Large intestine (tissue), 3 donors: ENCODE results near the gene SDHAF2. TPM values are rescaled to one million over a fixed set of nuclear protein-coding genes. Genes with fewer than 3 reads are reported as not detected.

ENCODE experiments used
- DNase-seq, 2 donors: peaks; one replicate each; pipeline versions ENCODE4 v3.0.0 to v3.0.0-alpha.2; 2013
- H3K27ac ChIP-seq: one replicate; pipeline ENCODE4 v1.5.1; 2013; ENCODE audit warnings: low read length
- H3K27me3 ChIP-seq: 2 replicates; pipeline ENCODE4 v1.6.1; 2013; ENCODE audit warnings: low read length; ENCODE audit not compliant: control insufficient read depth, insufficient read depth
- H3K36me3 ChIP-seq: 2 replicates; pipeline ENCODE4 v1.6.1; 2013; ENCODE audit warnings: low read length; ENCODE audit not compliant: control insufficient read depth, insufficient read depth
- H3K4me1 ChIP-seq: one replicate; pipeline ENCODE4 v1.6.1; 2013; ENCODE audit warnings: low read length; ENCODE audit not compliant: control insufficient read depth, insufficient read depth
- H3K4me3 ChIP-seq: one replicate; pipeline ENCODE4 v1.5.1; 2013; ENCODE audit warnings: low read length
- H3K9me3 ChIP-seq: one replicate; pipeline ENCODE4 v1.6.1; 2013; ENCODE audit warnings: mild to moderate bottlenecking, low read depth, low read length, moderate library complexity; ENCODE audit not compliant: control insufficient read depth
- WGBS: methylation state at CpG from one replicate; pipeline ENCODE4 v1.1.5; 2013; ENCODE audit warnings: low lambda C conversion rate; ENCODE audit not compliant: insufficient coverage; 5-methylcytosine and 5-hydroxymethylcytosine counted together
- polyA plus RNA-seq: library from polyadenylated mRNA; unstranded; fragments of 120-200 nt; gene quantifications from one replicate; pipeline ENCODE4 v1.2.1, GENCODE V29; 2013

SDHAF2 gene
- polyA plus RNA-seq, 1 donor: 38.1 TPM

GRCh38 chr11:61482513-61482912 is 52.6 kb downstream of the SDHAF2 start:
- H3K4me1 ChIP-seq: peaks cover 10% of the 10 kb centered on the region
- WGBS: no CpG with 5 or more reads among the region's 7 CpGs
- DNase-seq: no peak

GRCh38 chr11:61484541-61484940 is 54.6 kb downstream of the SDHAF2 start:
- no peaks in the 10 kb centered on the region for H3K9me3 ChIP-seq
- no CpG with 5 or more reads among the region's 11 CpGs for WGBS
- no peaks in the 10 kb centered on the region for H3K36me3 ChIP-seq
- no peak for DNase-seq
- H3K4me1 ChIP-seq: peaks cover 19% of the 10 kb centered on the region
- H3K4me3 ChIP-seq: no peak overlapping the region
- no peaks in the 10 kb centered on the region for H3K27me3 ChIP-seq
- H3K27ac ChIP-seq: no peak overlapping the region

More at GRCh38 chr11:61482513-61482912, 52.6 kb downstream of the SDHAF2 start:
- H3K9me3 ChIP-seq: no peaks in the 10 kb centered on the region
- no peaks in the 10 kb centered on the region for H3K27me3 ChIP-seq
- H3K4me3 ChIP-seq: no peak overlapping the region
- no peak overlapping the region for H3K27ac ChIP-seq
- H3K36me3 ChIP-seq: no peaks in the 10 kb centered on the region

GRCh38 chr11:61485080-61485479 is 55.2 kb downstream of the SDHAF2 start:
- H3K36me3 ChIP-seq: no peaks in the 10 kb centered on the region
- H3K4me1 ChIP-seq: peaks cover 25% of the 10 kb centered on the region
- no peaks in the 10 kb centered on the region for H3K27me3 ChIP-seq
- H3K9me3 ChIP-seq: no peaks in the 10 kb centered on the region
- WGBS: no CpG with 5 or more reads among the region's 11 CpGs
- H3K27ac ChIP-seq: no peak overlapping the region
- H3K4me3 ChIP-seq: no peak overlapping the region
- DNase-seq: no peak

- Histone ChIP-seq H3K4me3 (no peak overlapping the region), H3K36me3 (no peaks in the 10 kb centered on the region), H3K4me1 (peaks cover 21% of the 10 kb centered on the region), H3K27me3 (no peaks in the 10 kb centered on the region), H3K9me3 (no peaks in the 10 kb centered on the region), H3K27ac (no peak overlapping the region)
- WGBS: no CpG with 5 or more reads among the region's 6 CpGs
- DNase-seq: no peak
These were observed 56.2 kb downstream of the SDHAF2 start for GRCh38 chr11:61486011-61486620.

GRCh38 chr11:61486779-61487178 is 56.9 kb downstream of the SDHAF2 start:
- no CpG with 5 or more reads among the region's 5 CpGs for WGBS
- no peaks in the 10 kb centered on the region for H3K9me3 ChIP-seq
- H3K27ac ChIP-seq: no peak overlapping the region
- H3K27me3 ChIP-seq: no peaks in the 10 kb centered on the region
- no peaks in the 10 kb centered on the region for H3K36me3 ChIP-seq
- H3K4me3 ChIP-seq: no peak overlapping the region
- peaks cover 21% of the 10 kb centered on the region for H3K4me1 ChIP-seq
- DNase-seq: no peak

- Histone ChIP-seq H3K9me3 (no peaks in the 10 kb centered on the region), H3K4me3 (no peak overlapping the region), H3K27me3 (no peaks in the 10 kb centered on the region), H3K36me3 (no peaks in the 10 kb centered on the region), H3K27ac (no peak overlapping the region), H3K4me1 (peaks cover 21% of the 10 kb centered on the region)
- no peak for DNase-seq
- whole genome bisulfite sequencing: no CpG with 5 or more reads among the region's 4 CpGs
These were observed 57.6 kb downstream of the SDHAF2 start for GRCh38 chr11:61487342-61488025.

GRCh38 chr11:61488651-61489291 is 58.8 kb downstream of the SDHAF2 start:
- H3K27me3 ChIP-seq: no peaks in the 10 kb centered on the region
- WGBS: no CpG with 5 or more reads among the region's 19 CpGs
- no peak overlapping the region for H3K4me3 ChIP-seq

GRCh38 chr11:61489833-61490721 is 60.2 kb downstream of the SDHAF2 start:
- H3K36me3 ChIP-seq: no peaks in the 10 kb centered on the region
- WGBS: no CpG with 5 or more reads among the region's 13 CpGs
- DNase-seq: no peak
- H3K27me3 ChIP-seq: no peaks in the 10 kb centered on the region
- H3K4me1 ChIP-seq: peaks cover 21% of the 10 kb centered on the region
- H3K4me3 ChIP-seq: no peak overlapping the region
- no peaks in the 10 kb centered on the region for H3K9me3 ChIP-seq
- no peak overlapping the region for H3K27ac ChIP-seq

More at GRCh38 chr11:61488651-61489291, 58.8 kb downstream of the SDHAF2 start:
- Histone ChIP-seq H3K27ac (peak overlapping the region; percentile 20), H3K4me1 (peaks cover 21% of the 10 kb centered on the region), H3K36me3 (no peaks in the 10 kb centered on the region), H3K9me3 (no peaks in the 10 kb centered on the region)
- DNase-seq: peak; percentile 71 to 81

- Histone ChIP-seq H3K36me3 (no peaks in the 10 kb centered on the region), H3K27me3 (no peaks in the 10 kb centered on the region), H3K9me3 (peaks cover 2% of the 10 kb centered on the region), H3K4me3 (no peak overlapping the region), H3K27ac (no peak overlapping the region), H3K4me1 (peaks cover 21% of the 10 kb centered on the region)
- no peak for DNase-seq
- no CpG with 5 or more reads among the region's 12 CpGs for WGBS
These were observed 61.9 kb downstream of the SDHAF2 start for GRCh38 chr11:61491736-61492395.
